OCI-LY7 (cell line): ENCODE data around the gene MANSC1.

Experiments used
- CTCF ChIP-seq: fragments of 200-600 bp; sonication (generic); conservative IDR thresholded peaks from 2 replicates; pipeline ENCODE4 v1.5.1; 2014; ENCODE audit warnings: mild to moderate bottlenecking, antibody characterized with exemption, low read length, moderate library complexity, mixed read lengths
- EZH2phosphoT487 ChIP-seq: fragments of 200-600 bp; sonication (generic); IDR thresholded peaks from 2 replicates; pipeline ENCODE4 v1.6.1; 2018; ENCODE audit warnings: low read depth, borderline replicate concordance, mild to moderate bottlenecking, mixed run types, antibody characterized with exemption, low read length, moderate library complexity, mixed read lengths

GRCh38 chr12:12282202-12282601 is 67.8 kb downstream of the MANSC1 start:
- TF ChIP-seq CTCF (no peak), EZH2phosphoT487 (no peak)
